ENCODE results near the gene TRAP1.

The TRAP1 gene

GRCh38 chr16:3712861-3713372 lies 4.4 kb downstream of the TRAP1 start:
- Histone ChIP-seq H3K9ac (ENCODE audit: low read length) (no peak overlapping the region), H2AFZ (ENCODE audit: low read length) (no peak overlapping the region), H4K20me1 (ENCODE audit: insufficient read depth, low read length) (no peaks in the 10 kb centered on the region), H3K36me3 (ENCODE audit: insufficient read depth, low read length) (peaks cover 38% of the 10 kb centered on the region), H3K4me3 (ENCODE audit: low read depth, low read length, poor library complexity, severe bottlenecking) (no peak overlapping the region), H3K4me2 (ENCODE audit: low read length) (no peak overlapping the region; the same call in 1 of the 2 replicates), H3K9me2 (ENCODE audit: low read depth, low read length) (no peaks in the 10 kb centered on the region), H3K4me1 (ENCODE audit: insufficient read depth, low read length, severe bottlenecking) (peaks cover 43% of the 10 kb centered on the region), H3F3A (ENCODE audit: insufficient read depth, low read length) (no peaks in the 10 kb centered on the region), H3K79me2 (ENCODE audit: insufficient read depth, low read length) (peaks cover 76% of the 10 kb centered on the region), H3K27me3 (ENCODE audit: insufficient read depth, low read length) (no peaks in the 10 kb centered on the region), H3K27ac (ENCODE audit: low read depth, low read length, poor library complexity, severe bottlenecking) (no peak overlapping the region), H3K9me3 (ENCODE audit: low read length) (no peaks in the 10 kb centered on the region)
- TF ChIP-seq CTCF (IDR thresholded peaks at IDR 0.05; ENCODE audit: low read length) (no peak), EZH2 (IDR thresholded peaks at IDR 0.05; ENCODE audit: borderline replicate concordance, low read length) (no peak)

GRCh38 chr16:3706253-3707012 lies 10.9 kb downstream of the TRAP1 start:
- TF ChIP-seq EZH2 (IDR thresholded peaks at IDR 0.05; ENCODE audit: borderline replicate concordance, low read length) (no peak), CTCF (IDR thresholded peaks at IDR 0.05; ENCODE audit: low read length) (no peak)
- H3K27ac ChIP-seq (ENCODE audit: low read depth, low read length, poor library complexity, severe bottlenecking): no peak overlapping the region
- H3K27me3 ChIP-seq (ENCODE audit: insufficient read depth, low read length): no peaks in the 10 kb centered on the region
- H4K20me1 ChIP-seq (ENCODE audit: insufficient read depth, low read length): no peaks in the 10 kb centered on the region
- H3F3A ChIP-seq (ENCODE audit: insufficient read depth, low read length): no peaks in the 10 kb centered on the region; the same call in 1 of the 2 replicates
- H3K9me3 ChIP-seq (ENCODE audit: low read length): no peaks in the 10 kb centered on the region
- peaks cover 55% of the 10 kb centered on the region for H3K79me2 ChIP-seq (ENCODE audit: insufficient read depth, low read length)
- no peak overlapping the region for H2AFZ ChIP-seq (ENCODE audit: low read length)
- no peak overlapping the region for H3K4me2 ChIP-seq (ENCODE audit: low read length)
- no peak overlapping the region for H3K9ac ChIP-seq (ENCODE audit: low read length)
- peaks cover 4% of the 10 kb centered on the region for H3K4me1 ChIP-seq (ENCODE audit: insufficient read depth, low read length, severe bottlenecking)
- peaks cover 59% of the 10 kb centered on the region for H3K36me3 ChIP-seq (ENCODE audit: insufficient read depth, low read length)
- no peaks in the 10 kb centered on the region for H3K9me2 ChIP-seq (ENCODE audit: low read depth, low read length)
- H3K4me3 ChIP-seq (ENCODE audit: low read depth, low read length, poor library complexity, severe bottlenecking): no peak overlapping the region

GRCh38 chr16:3702082-3702481 lies 15.2 kb downstream of the TRAP1 start:
- no peak overlapping the region for H2AFZ ChIP-seq (ENCODE audit: low read length)
- H4K20me1 ChIP-seq (ENCODE audit: insufficient read depth, low read length): no peaks in the 10 kb centered on the region
- H3K9me3 ChIP-seq (ENCODE audit: low read length): no peaks in the 10 kb centered on the region

More at GRCh38 chr16:3702082-3702481, 15.2 kb downstream of the TRAP1 start:
- H3K79me2 ChIP-seq (ENCODE audit: insufficient read depth, low read length): peaks cover 54% of the 10 kb centered on the region
- H3K27ac ChIP-seq (ENCODE audit: low read depth, low read length, poor library complexity, severe bottlenecking): no peak overlapping the region
- peaks cover 42% of the 10 kb centered on the region for H3K36me3 ChIP-seq (ENCODE audit: insufficient read depth, low read length)
- TF ChIP-seq CTCF (IDR thresholded peaks at IDR 0.05; ENCODE audit: low read length): no peak
- H3F3A ChIP-seq (ENCODE audit: insufficient read depth, low read length): no peaks in the 10 kb centered on the region; the same call in 1 of the 2 replicates
- no peak overlapping the region for H3K9ac ChIP-seq (ENCODE audit: low read length)
- no peak overlapping the region for H3K4me2 ChIP-seq (ENCODE audit: low read length)
- H3K9me2 ChIP-seq (ENCODE audit: low read depth, low read length): no peaks in the 10 kb centered on the region
- no peak overlapping the region for H3K4me3 ChIP-seq (ENCODE audit: low read depth, low read length, poor library complexity, severe bottlenecking)
- H3K4me1 ChIP-seq (ENCODE audit: insufficient read depth, low read length, severe bottlenecking): peaks cover 4% of the 10 kb centered on the region
- no peaks in the 10 kb centered on the region for H3K27me3 ChIP-seq (ENCODE audit: insufficient read depth, low read length)

Measured in OCI-LY1 (cell line).